SK-N-SH (cell line): ENCODE results near the gene PTPRB. TPM values are rescaled to one million over a fixed set of nuclear protein-coding genes. Genes with fewer than 3 reads are reported as not detected.

ENCODE experiments used
- CTCF ChIA-PET: fragments of 300-600, 350-600 bp; formaldehyde crosslinking; extraction: SDS; loops from one replicate; lab custom pipeline; 2021; lab: Yijun Ruan, JAX
- POLR2A ChIA-PET: fragments of 350-600 bp; sonication (Branson Sonifier 250); formaldehyde crosslinking; extraction: SDS; loops from one replicate; lab custom pipeline; 2020; ENCODE audit warnings: antibody characterized with exemption, inconsistent platforms; lab: Yijun Ruan, JAX
- DNase-seq: peaks from one replicate; pipeline ENCODE4 v3.0.0; 2012
- H2AFZ ChIP-seq: fragments of 200-600 bp; sonication (generic); 2 replicates; pipeline ENCODE4 v1.8.1; 2016; ENCODE audit warnings: antibody characterized with exemption, mild to moderate bottlenecking, low read depth
- H3F3A ChIP-seq: fragments of 200-600 bp; sonication (generic); replicated peaks from 2 replicates; pipeline ENCODE3; 2016; ENCODE audit warnings: antibody characterized with exemption, mild to moderate bottlenecking; ENCODE audit not compliant: insufficient read depth
- H3K27ac ChIP-seq, 2 experiments: fragments of 200-500 bp in 1 of 2; fragments of 200-600 bp in 1 of 2; sonication (Bioruptor generic) in 1 of 2; sonication (generic), shearing (Covaris generic) in 1 of 2; 2 replicates each; pipeline versions ENCODE4 v1.5.1 to v1.6.1; 2014 to 2016; ENCODE audit warnings: low read depth in 2 of 2, inconsistent platforms in 1 of 2, low read length in 1 of 2, mild to moderate bottlenecking in 1 of 2, mixed read lengths in 1 of 2
- H3K27me3 ChIP-seq: fragments of 200-600 bp; sonication (generic), shearing (Covaris generic); 2 replicates; pipeline ENCODE4 v1.6.1; 2016; ENCODE audit warnings: mixed run types; ENCODE audit not compliant: insufficient read depth
- H3K36me3 ChIP-seq, 2 experiments: fragments of 200-500 bp in 1 of 2; fragments of 200-600 bp in 1 of 2; sonication (Bioruptor generic) in 1 of 2; sonication (generic) in 1 of 2; replicated peaks in 1 of 2; 2 replicates each; pipeline versions ENCODE3 to v1.5.1; 2014 to 2016; ENCODE audit warnings: low read length in 1 of 2, mild to moderate bottlenecking in 1 of 2; ENCODE audit not compliant: insufficient read depth in 2 of 2, control insufficient read depth in 1 of 2
- H3K4me1 ChIP-seq, 2 experiments: fragments of 200-500 bp in 1 of 2; fragments of 200-600 bp in 1 of 2; sonication (Bioruptor generic) in 1 of 2; sonication (generic), shearing (Covaris generic) in 1 of 2; 2 replicates each; pipeline versions ENCODE4 v1.5.1 to v1.6.1; 2014 to 2016; ENCODE audit warnings: low read depth in 1 of 2, low read length in 1 of 2, mixed run types in 1 of 2; ENCODE audit not compliant: insufficient read depth in 2 of 2, control insufficient read depth in 1 of 2
- H3K4me2 ChIP-seq: fragments of 200-600 bp; sonication (generic), shearing (Covaris generic); 2 replicates; pipeline ENCODE4 v1.6.1; 2017; ENCODE audit warnings: mixed run types
- H3K4me3 ChIP-seq, 2 experiments: fragments of 200-500 bp in 1 of 2; fragments of 200-600 bp in 1 of 2; sonication (Bioruptor generic) in 1 of 2; sonication (generic), shearing (Covaris generic) in 1 of 2; 2 replicates each; pipeline versions ENCODE4 v1.5.1 to v1.8.1; 2014 to 2016; ENCODE audit warnings: low read depth in 2 of 2, inconsistent platforms in 1 of 2, low read length in 1 of 2, mild to moderate bottlenecking in 1 of 2, mixed read lengths in 1 of 2, moderate library complexity in 1 of 2
- H3K79me2 ChIP-seq: fragments of 200-600 bp; sonication (generic); 2 replicates; pipeline ENCODE4 v1.8.1; 2017; ENCODE audit warnings: mild to moderate bottlenecking; ENCODE audit not compliant: insufficient read depth
- H3K9ac ChIP-seq: fragments of 200-600 bp; sonication (generic); 2 replicates; pipeline ENCODE4 v1.6.1; 2017; ENCODE audit warnings: mixed run types
- H3K9me2 ChIP-seq: fragments of 200-600 bp; sonication (generic); 2 replicates; pipeline ENCODE4 v1.6.1; 2017; ENCODE audit warnings: mixed run types
- H3K9me3 ChIP-seq: fragments of 200-600 bp; sonication (generic); 2 replicates; pipeline ENCODE4 v1.6.1; 2017; ENCODE audit warnings: mixed run types, mild to moderate bottlenecking, moderate library complexity
- H4K20me1 ChIP-seq: fragments of 200-600 bp; sonication (generic); 2 replicates; pipeline ENCODE4 v1.6.1; 2017; ENCODE audit warnings: mild to moderate bottlenecking, mixed run types; ENCODE audit not compliant: insufficient read depth
- CHD2 ChIP-seq: fragments of 150-350 bp; IDR thresholded peaks from 2 replicates; pipeline ENCODE4 v1.6.1; 2018; ENCODE audit warnings: low read length; ENCODE audit not compliant: partially characterized antibody
- ELF1 ChIP-seq: IDR thresholded peaks from 2 replicates; pipeline ENCODE4 v1.4.0; 2012
- EP300 ChIP-seq, 2 experiments: IDR thresholded peaks; 2 replicates each; pipeline versions ENCODE4 v1.4.0 to v1.6.1; 2012; ENCODE audit warnings: borderline replicate concordance in 1 of 2, low read depth in 1 of 2, low read length in 1 of 2
- EZH2phosphoT487 ChIP-seq: fragments of 200-600 bp; sonication (generic); IDR thresholded peaks from 2 replicates; pipeline ENCODE4 v1.6.1; 2017; ENCODE audit warnings: low read depth, mixed run types, mild to moderate bottlenecking, antibody characterized with exemption, moderate library complexity, borderline replicate concordance
- FOXJ3 ChIP-seq: sonication (generic); formaldehyde crosslinking; IDR thresholded peaks from 2 replicates; pipeline ENCODE4 v1.5.1; 2020; ENCODE audit warnings: mild to moderate bottlenecking, missing genetic modification reagents
- FOXM1 ChIP-seq: IDR thresholded peaks from 2 replicates; pipeline ENCODE4 v1.4.0; 2012; ENCODE audit warnings: low read depth, mild to moderate bottlenecking
- GATA2 ChIP-seq: sonication (generic); formaldehyde crosslinking; IDR thresholded peaks from 2 replicates; pipeline ENCODE4 v1.5.0; 2020; ENCODE audit warnings: mild to moderate bottlenecking, missing genetic modification reagents
- JUND ChIP-seq: IDR thresholded peaks from 2 replicates; pipeline ENCODE4 v1.4.0; 2012
- MEF2A ChIP-seq: IDR thresholded peaks from 2 replicates; pipeline ENCODE4 v1.4.0; 2012; ENCODE audit warnings: low read depth, borderline replicate concordance
- MXI1 ChIP-seq: IDR thresholded peaks from 2 replicates; pipeline ENCODE4 v1.6.1; 2012; ENCODE audit warnings: mild to moderate bottlenecking, low read depth, low read length, improper control_type of control experiment
- NFIC ChIP-seq: IDR thresholded peaks from 2 replicates; pipeline ENCODE4 v1.4.0; 2012; ENCODE audit warnings: borderline replicate concordance
- NRF1 ChIP-seq: IDR thresholded peaks from 2 replicates; pipeline ENCODE4 v1.6.1; 2012; ENCODE audit warnings: low read depth, mild to moderate bottlenecking, low read length
- POLR2AphosphoS5 ChIP-seq: IDR thresholded peaks from 2 replicates; pipeline ENCODE4 v1.6.1; 2012; ENCODE audit warnings: low read depth, low read length
- RAD21 ChIP-seq: IDR thresholded peaks from 2 replicates; pipeline ENCODE4 v1.6.1; 2012; ENCODE audit warnings: mild to moderate bottlenecking, low read length
- RCOR1 ChIP-seq: fragments of 150-350 bp; IDR thresholded peaks from 2 replicates; pipeline ENCODE4 v1.6.1; 2017; ENCODE audit warnings: antibody characterized with exemption, low read length
- RFX5 ChIP-seq: IDR thresholded peaks from 2 replicates; pipeline ENCODE4 v1.6.1; 2012; ENCODE audit warnings: mild to moderate bottlenecking, improper control_type of control experiment, low read length
- RXRA ChIP-seq: IDR thresholded peaks from 2 replicates; pipeline ENCODE4 v1.4.0; 2012; ENCODE audit warnings: low read depth, mild to moderate bottlenecking, borderline replicate concordance
- SIN3A ChIP-seq: IDR thresholded peaks from 2 replicates; pipeline ENCODE4 v1.6.1; 2012; ENCODE audit warnings: low read depth, mild to moderate bottlenecking, low read length, moderate library complexity, borderline replicate concordance
- TAF1 ChIP-seq: IDR thresholded peaks from 2 replicates; pipeline ENCODE4 v1.6.1; 2012; ENCODE audit warnings: low read depth, mild to moderate bottlenecking, low read length, moderate library complexity, borderline replicate concordance
- TCF12 ChIP-seq: IDR thresholded peaks from 2 replicates; pipeline ENCODE4 v1.4.0; 2012
- TEAD4 ChIP-seq: IDR thresholded peaks from 2 replicates; pipeline ENCODE4 v1.4.0; 2012; ENCODE audit warnings: mild to moderate bottlenecking, borderline replicate concordance; ENCODE audit not compliant: insufficient read depth
- YY1 ChIP-seq: IDR thresholded peaks from 2 replicates; pipeline ENCODE4 v1.4.0; 2012; ENCODE audit warnings: low read depth, mild to moderate bottlenecking
- WGBS: methylation state at CpG from one replicate; pipeline ENCODE4 v1.1.6; 2017; ENCODE audit warnings: low lambda C conversion rate; 5-methylcytosine and 5-hydroxymethylcytosine counted together
- polyA plus RNA-seq, 3 experiments: library from polyadenylated mRNA; depleted of rRNA; stranded (reverse); fragments of >200 nt; gene quantifications; 2 replicates each; pipeline ENCODE4 v1.2.3, GENCODE V29; 2012
- TF ChIP-seq, protein P1 (sequence below): fragments of 200-600 bp; sonication (generic); IDR thresholded peaks from 2 replicates; pipeline ENCODE4 v1.6.1; 2017; ENCODE audit warnings: antibody characterized with exemption, mild to moderate bottlenecking, moderate library complexity
- TF ChIP-seq, protein P2 (sequence below): IDR thresholded peaks from 2 replicates; pipeline ENCODE4; 2012
- TF ChIP-seq, protein P3 (sequence below): fragments of 150-350 bp; IDR thresholded peaks from 2 replicates; pipeline ENCODE4 v1.6.1; 2017; ENCODE audit warnings: antibody characterized with exemption, low read length, low read depth, borderline replicate concordance
- TF ChIP-seq, protein P4 (sequence below): IDR thresholded peaks from 2 replicates; pipeline ENCODE4 v1.4.0; 2012; ENCODE audit warnings: low read depth, borderline replicate concordance

The PTPRB gene
- polyA plus RNA-seq, 1 of the 3 experiments (the other 2 are of a cell fraction) = 1.1 TPM

DNA sequence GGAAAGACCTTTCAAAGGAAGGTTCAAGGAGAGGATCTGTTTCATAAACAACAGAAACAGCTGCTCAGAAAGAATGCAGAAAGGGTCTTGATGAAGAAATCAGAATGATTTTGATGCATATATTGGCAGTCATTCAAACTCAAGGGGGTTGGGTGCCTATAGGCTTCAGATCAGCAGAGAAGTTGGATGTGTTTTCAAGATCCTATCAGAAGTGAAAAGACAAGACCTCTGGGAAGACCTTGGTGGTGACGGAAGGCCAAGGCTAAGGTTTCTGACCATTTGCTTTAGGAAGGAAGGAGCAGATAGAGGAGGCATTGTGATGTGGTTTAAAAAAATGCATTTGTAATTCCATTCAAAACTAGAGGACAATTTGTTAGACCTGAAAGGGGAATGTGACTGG, 15.2 kb upstream of the PTPRB start:
- CTCF ChIA-PET = no interaction called here
- 73% methylated on average over 1 of the region's 1 CpG for WGBS
- no peak for DNase-seq

More for the DNA sequence above, 15.2 kb upstream of the PTPRB start:
- no peak overlapping the region for H3K4me2 ChIP-seq
- POLR2A ChIA-PET = no interaction called here
- no peak overlapping the region for H2AFZ ChIP-seq
- peaks cover 17% of the 10 kb centered on the region for H3F3A ChIP-seq
- TF ChIP-seq ELF1 (no peak), MEF2A (no peak), FOXM1 (no peak), NFIC (no peak; the same call in 1 of the 2 replicates), YY1 (no peak), TAF1 (no peak), EZH2phosphoT487 (no peak), NRF1 (no peak), MXI1 (no peak), RXRA (no peak), POLR2AphosphoS5 (no peak), SIN3A (no peak), CHD2 (no peak), RFX5 (no peak), TCF12 (0 out of 2 replicates have a peak, but pooled peaks have one; percentile 29), GATA2 (CRISPR knock-in tag) (no peak), RCOR1 (no peak), FOXJ3 (CRISPR knock-in tag) (no peak), EP300 (IDR thresholded peaks at IDR 0.05; ENCODE audit: borderline replicate concordance in 1 of 2, low read depth in 1 of 2, low read length in 1 of 2) (no peak), JUND (0 out of 2 replicates have a peak, but pooled peaks have one; percentile 7), RAD21 (no peak), TEAD4 (no peak)
- TF ChIP-seq, protein P1, sequence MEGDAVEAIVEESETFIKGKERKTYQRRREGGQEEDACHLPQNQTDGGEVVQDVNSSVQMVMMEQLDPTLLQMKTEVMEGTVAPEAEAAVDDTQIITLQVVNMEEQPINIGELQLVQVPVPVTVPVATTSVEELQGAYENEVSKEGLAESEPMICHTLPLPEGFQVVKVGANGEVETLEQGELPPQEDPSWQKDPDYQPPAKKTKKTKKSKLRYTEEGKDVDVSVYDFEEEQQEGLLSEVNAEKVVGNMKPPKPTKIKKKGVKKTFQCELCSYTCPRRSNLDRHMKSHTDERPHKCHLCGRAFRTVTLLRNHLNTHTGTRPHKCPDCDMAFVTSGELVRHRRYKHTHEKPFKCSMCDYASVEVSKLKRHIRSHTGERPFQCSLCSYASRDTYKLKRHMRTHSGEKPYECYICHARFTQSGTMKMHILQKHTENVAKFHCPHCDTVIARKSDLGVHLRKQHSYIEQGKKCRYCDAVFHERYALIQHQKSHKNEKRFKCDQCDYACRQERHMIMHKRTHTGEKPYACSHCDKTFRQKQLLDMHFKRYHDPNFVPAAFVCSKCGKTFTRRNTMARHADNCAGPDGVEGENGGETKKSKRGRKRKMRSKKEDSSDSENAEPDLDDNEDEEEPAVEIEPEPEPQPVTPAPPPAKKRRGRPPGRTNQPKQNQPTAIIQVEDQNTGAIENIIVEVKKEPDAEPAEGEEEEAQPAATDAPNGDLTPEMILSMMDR = no peak
- TF ChIP-seq, protein P2, sequence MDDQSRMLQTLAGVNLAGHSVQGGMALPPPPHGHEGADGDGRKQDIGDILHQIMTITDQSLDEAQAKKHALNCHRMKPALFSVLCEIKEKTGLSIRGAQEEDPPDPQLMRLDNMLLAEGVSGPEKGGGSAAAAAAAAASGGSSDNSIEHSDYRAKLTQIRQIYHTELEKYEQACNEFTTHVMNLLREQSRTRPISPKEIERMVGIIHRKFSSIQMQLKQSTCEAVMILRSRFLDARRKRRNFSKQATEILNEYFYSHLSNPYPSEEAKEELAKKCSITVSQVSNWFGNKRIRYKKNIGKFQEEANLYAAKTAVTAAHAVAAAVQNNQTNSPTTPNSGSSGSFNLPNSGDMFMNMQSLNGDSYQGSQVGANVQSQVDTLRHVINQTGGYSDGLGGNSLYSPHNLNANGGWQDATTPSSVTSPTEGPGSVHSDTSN = peak; percentile 35
- TF ChIP-seq, protein P3, sequence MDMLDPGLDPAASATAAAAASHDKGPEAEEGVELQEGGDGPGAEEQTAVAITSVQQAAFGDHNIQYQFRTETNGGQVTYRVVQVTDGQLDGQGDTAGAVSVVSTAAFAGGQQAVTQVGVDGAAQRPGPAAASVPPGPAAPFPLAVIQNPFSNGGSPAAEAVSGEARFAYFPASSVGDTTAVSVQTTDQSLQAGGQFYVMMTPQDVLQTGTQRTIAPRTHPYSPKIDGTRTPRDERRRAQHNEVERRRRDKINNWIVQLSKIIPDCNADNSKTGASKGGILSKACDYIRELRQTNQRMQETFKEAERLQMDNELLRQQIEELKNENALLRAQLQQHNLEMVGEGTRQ = no peak
- TF ChIP-seq, protein P4, sequence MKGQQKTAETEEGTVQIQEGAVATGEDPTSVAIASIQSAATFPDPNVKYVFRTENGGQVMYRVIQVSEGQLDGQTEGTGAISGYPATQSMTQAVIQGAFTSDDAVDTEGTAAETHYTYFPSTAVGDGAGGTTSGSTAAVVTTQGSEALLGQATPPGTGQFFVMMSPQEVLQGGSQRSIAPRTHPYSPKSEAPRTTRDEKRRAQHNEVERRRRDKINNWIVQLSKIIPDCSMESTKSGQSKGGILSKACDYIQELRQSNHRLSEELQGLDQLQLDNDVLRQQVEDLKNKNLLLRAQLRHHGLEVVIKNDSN = no peak
- H3K4me3 ChIP-seq = no peak overlapping the region
- H3K9ac ChIP-seq = no peak overlapping the region
- H3K4me1 ChIP-seq = peaks cover 0 to 27% of the 10 kb centered on the region in 2 experiments; a peak in 3 of 4 replicates
- no peaks in the 10 kb centered on the region for H4K20me1 ChIP-seq
- peak overlapping the region in 1 of 2 experiments; percentile 12; a peak in 1 of 4 replicates for H3K27ac ChIP-seq
- H3K9me3 ChIP-seq = no peaks in the 10 kb centered on the region
- H3K27me3 ChIP-seq = no peaks in the 10 kb centered on the region
- no peaks in the 10 kb centered on the region for H3K9me2 ChIP-seq
- no peaks in the 10 kb centered on the region for H3K36me3 ChIP-seq
- no peaks in the 10 kb centered on the region for H3K79me2 ChIP-seq
